VCaP (cell line): Measurements from ENCODE around the gene GNA12.

ENCODE experiments used
- H3K27ac ChIP-seq: fragments of 450-650 bp; 2 replicates; pipeline ENCODE4 v1.5.1; 2017
- TF ChIP-seq, protein P1 (sequence below): fragments of 450-650 bp; conservative IDR thresholded peaks from 2 replicates; pipeline ENCODE4 v1.5.1; 2017; ENCODE audit warnings: mild to moderate bottlenecking, moderate library complexity

The GNA12 gene

DNA sequence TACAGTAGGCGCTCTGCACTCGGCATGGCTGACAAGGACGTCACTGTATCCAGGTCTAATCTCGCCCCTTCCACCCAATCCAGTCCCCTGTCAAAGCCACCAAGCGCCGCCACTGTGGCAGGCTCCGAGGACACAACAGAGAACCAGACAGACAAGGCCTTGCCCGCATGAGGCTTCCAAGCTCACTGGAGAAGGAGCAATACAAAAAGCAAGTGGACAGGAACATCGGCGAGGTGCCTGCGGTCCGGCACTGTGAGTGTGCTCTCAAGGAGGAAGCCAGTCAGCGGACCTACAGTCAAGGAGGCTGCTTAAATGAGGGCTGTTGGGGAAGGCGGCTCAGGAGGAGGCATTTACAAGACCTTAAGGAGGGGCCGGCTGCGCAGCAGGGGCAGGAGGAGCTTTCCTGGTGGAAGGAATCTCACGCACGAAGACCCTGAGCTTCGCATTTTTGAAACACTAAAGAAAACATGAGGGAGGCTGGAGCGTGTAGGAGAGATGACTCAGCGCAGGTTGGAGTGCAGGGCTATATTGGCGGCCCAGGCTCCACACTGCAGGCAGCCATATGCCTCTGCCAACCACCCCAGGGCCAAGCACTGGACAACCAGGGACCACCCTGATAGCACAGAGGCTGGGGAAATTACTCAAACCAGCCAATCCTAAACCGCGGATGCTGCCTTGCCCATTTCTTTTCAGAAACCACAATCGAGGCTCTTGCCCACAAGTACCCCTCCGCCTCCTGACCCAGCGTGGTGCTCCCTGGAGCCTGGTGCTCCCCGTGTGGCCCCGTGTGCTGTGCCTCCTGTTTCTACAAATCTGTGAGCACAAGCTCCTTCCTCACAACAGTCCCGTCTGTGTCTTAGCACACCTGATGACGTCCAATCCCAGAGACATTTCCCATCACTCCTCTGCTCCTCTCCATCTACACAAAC, 28.9 kb downstream of the GNA12 start:
- no peak overlapping the region for H3K27ac ChIP-seq
- TF ChIP-seq, protein P1, sequence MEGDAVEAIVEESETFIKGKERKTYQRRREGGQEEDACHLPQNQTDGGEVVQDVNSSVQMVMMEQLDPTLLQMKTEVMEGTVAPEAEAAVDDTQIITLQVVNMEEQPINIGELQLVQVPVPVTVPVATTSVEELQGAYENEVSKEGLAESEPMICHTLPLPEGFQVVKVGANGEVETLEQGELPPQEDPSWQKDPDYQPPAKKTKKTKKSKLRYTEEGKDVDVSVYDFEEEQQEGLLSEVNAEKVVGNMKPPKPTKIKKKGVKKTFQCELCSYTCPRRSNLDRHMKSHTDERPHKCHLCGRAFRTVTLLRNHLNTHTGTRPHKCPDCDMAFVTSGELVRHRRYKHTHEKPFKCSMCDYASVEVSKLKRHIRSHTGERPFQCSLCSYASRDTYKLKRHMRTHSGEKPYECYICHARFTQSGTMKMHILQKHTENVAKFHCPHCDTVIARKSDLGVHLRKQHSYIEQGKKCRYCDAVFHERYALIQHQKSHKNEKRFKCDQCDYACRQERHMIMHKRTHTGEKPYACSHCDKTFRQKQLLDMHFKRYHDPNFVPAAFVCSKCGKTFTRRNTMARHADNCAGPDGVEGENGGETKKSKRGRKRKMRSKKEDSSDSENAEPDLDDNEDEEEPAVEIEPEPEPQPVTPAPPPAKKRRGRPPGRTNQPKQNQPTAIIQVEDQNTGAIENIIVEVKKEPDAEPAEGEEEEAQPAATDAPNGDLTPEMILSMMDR = no peak

DNA sequence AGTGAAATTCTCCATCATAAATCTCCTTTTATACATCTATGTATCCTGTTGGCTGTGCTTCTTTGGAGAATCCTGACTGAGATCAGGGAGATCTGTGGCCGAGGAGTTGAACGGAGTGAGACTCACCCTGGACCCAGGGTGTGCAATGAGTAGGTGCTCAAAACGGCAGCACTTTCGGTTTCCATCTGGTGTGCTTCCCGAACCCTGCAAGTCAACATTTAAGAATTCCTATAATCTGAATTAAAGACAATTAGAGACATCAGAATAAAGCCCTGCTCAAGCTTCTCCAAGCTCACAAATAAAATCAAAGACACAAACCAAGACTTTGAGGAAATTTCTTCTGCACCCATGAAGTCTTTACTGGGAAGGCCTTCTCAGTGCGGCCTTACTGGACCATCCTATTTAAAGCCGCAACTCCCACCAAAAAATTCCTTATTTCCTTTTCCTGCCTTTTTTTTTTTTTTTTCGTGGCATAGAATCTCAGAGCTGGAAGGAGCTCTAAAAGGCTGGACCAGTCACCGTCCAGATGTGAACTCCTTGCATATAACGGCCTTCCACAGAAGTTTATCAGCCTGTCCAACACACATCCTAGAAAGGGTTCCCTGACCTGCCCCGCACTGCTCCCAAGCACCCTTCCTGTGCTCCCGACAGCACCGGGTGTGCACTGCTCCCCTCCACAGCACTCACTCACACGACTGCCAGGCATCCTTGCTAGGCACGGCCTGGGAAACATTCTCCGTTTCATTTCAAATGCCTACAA, 29.7 kb downstream of the GNA12 start:
- no peak overlapping the region for H3K27ac ChIP-seq
- TF ChIP-seq, protein P1 = no peak

DNA sequence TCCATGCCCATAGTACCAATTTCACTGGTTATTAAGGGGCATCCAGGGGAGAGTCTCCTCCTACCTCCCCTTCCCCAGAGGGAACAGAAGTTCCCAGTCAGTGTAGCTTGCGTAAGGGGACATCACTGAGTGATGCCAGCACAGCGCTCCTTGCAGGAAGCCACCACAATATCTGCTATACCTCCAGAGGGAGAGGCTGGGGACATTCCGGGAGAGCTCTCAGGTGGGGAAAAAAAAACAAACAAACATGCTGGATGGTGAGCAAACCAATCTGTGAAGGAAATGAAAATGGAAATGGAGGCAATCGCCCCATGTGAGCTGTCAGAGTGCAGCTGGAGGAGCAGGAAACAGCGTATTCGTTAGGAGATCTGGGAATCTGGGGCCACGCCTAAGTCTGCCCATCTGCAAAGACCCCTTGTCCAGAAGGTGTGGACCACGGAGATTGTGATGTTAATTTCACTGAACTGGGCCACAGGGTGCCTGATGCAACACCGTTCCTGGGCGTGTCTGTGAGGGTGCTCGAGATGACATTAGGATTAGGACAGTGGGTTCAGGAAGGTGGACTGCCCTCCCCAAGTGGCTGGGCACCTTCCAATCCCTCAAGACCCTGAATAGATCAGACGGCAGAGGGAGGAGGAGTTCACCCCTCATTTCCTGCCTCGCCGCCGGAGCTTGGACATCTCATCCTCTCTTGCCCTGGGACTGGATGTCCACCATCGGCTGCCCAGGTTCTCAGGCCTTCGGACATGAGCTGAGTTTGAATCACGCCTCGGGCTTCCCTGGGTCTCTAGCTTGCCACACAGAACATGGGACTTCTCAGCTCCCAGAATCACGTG, 30.5 kb downstream of the GNA12 start:
- H3K27ac ChIP-seq = no peak overlapping the region
- TF ChIP-seq, protein P1 = no peak

DNA sequence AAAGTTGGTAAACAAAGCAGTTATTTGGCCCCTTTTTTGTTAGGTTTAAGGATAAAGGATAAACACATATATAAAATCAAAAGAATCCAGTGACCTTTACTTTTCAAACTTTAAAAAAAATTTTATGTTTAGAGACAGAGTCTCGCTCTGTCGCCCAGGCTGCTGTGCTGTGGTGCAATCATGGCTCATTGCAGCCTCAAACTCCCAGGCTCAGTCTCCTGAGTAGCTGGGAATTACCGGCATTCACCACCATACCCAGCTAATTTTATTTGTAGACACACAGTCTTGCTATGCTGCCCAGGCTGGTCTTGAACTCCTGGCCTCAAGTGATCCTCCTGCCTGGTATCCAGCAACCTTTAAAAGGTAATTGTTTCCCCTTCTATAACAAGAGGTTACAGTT, 31.3 kb downstream of the GNA12 start:
- H3K27ac ChIP-seq = no peak overlapping the region
- TF ChIP-seq, protein P1 = no peak

DNA sequence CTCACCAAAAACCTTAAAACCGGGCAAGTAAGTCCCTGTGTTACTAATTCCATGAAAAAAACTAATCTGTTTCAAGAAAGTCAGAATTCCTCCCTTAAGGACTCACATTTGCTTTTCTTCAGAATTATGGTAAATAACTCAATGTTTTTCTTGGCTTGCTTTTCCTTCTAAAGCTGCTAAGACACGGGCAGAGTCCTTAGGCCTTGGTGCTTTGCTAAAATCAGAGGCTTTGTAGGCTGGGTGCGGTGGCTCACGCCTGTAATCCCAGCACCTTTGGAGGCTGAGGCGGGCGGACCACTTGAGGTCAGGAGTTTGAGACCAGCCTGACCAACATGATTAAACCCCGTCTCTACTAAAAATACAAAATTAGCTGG, 32.0 kb downstream of the GNA12 start:
- no peak overlapping the region for H3K27ac ChIP-seq
- TF ChIP-seq, protein P1 = no peak

DNA sequence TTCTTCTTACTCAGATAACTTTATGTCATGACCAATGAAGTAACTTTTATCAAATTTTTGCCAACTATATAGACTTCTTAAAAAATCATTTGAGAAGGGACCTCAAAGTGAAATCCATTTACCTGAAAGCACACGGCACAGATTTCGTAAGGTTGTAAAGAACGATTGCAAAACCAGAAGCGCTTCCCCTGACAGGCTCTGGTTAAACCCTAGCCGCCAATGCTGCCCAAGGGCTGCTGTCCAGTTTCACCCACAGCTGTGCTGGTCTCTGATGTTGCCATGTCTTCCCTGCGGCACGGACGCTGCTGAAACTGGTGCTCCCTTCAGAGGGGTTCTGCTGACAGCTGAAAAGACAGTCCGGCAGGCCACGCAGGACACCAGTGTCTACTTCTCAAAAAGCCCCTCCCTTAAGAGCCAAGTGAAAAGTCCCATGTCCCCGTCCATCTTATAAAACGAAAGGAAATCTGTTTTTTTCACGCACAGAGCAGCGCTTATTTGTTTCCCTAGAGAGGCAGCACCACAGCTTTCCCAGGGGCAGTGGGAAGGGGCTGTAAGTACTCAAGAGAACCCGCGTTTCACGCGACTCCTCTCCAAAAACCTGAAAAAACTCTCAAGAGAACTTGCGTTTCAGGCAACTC, 32.5 kb downstream of the GNA12 start:
- TF ChIP-seq, protein P1 = no peak
- H3K27ac ChIP-seq = no peak overlapping the region
